H1 (cell line): Measurements from ENCODE around the gene CFAP91.

Source experiments
- CEBPB ChIP-seq: IDR thresholded peaks from 2 replicates; pipeline ENCODE4 v1.6.1; 2012; ENCODE audit warnings: low read depth, low read length
- CHD2 ChIP-seq: IDR thresholded peaks from 2 replicates; pipeline ENCODE4 v1.6.1; 2012; ENCODE audit warnings: low read length, improper control_type of control experiment
- EP300 ChIP-seq, 2 experiments: IDR thresholded peaks; 1 replicate in 1 of 2; 2 replicates in 1 of 2; pipeline ENCODE4 v1.6.1; 2011 to 2012; ENCODE audit warnings: low read depth in 2 of 2, low read length in 2 of 2, mild to moderate bottlenecking in 2 of 2, borderline replicate concordance in 1 of 2, inconsistent platforms in 1 of 2, moderate library complexity in 1 of 2
- JUN ChIP-seq: IDR thresholded peaks from 2 replicates; pipeline ENCODE4 v1.6.1; 2011; ENCODE audit warnings: low read depth, mild to moderate bottlenecking, improper control_type of control experiment, low read length
- POLR2A ChIP-seq, 2 experiments: IDR thresholded peaks; 1 replicate in 1 of 2; 2 replicates in 1 of 2; pipeline ENCODE4 v1.6.1; 2011; ENCODE audit warnings: low read depth in 2 of 2, low read length in 2 of 2, mild to moderate bottlenecking in 2 of 2; ENCODE audit errors: control extremely low read depth in 1 of 2
- SP2 ChIP-seq: IDR thresholded peaks from 2 replicates; pipeline ENCODE4 v1.6.1; 2012; ENCODE audit warnings: mild to moderate bottlenecking, low read length, inconsistent platforms
- TAF1 ChIP-seq: IDR thresholded peaks from 2 replicates; pipeline ENCODE4 v1.6.1; 2011; ENCODE audit warnings: mild to moderate bottlenecking, low read depth, low read length
- TF ChIP-seq, protein P1 (sequence below), 3 experiments: IDR thresholded peaks; 1 replicate in 2 of 3; 2 replicates in 1 of 3; pipeline versions ENCODE4 v1.5.1 to v1.6.1; 2011; ENCODE audit warnings: low read length in 3 of 3, mild to moderate bottlenecking in 3 of 3, inconsistent platforms in 2 of 3, low read depth in 1 of 3, moderate library complexity in 1 of 3; ENCODE audit not compliant: insufficient read depth in 1 of 3; ENCODE audit errors: control extremely low read depth in 1 of 3
- TF ChIP-seq, protein P2 (sequence below): IDR thresholded peaks from 2 replicates; pipeline ENCODE4 v1.6.1; 2012; ENCODE audit warnings: low read length, inconsistent platforms

GRCh38 chr3:119741657-119742590 is 39.1 kb downstream of the CFAP91 start:
- TF ChIP-seq POLR2A (IDR thresholded peaks at IDR 0.05; ENCODE audit: control extremely low read depth in 1 of 2, low read depth in 2 of 2, low read length in 2 of 2) = no peak
- no peak for TF ChIP-seq CEBPB
- no peak for TF ChIP-seq TAF1
- TF ChIP-seq, protein P1, sequence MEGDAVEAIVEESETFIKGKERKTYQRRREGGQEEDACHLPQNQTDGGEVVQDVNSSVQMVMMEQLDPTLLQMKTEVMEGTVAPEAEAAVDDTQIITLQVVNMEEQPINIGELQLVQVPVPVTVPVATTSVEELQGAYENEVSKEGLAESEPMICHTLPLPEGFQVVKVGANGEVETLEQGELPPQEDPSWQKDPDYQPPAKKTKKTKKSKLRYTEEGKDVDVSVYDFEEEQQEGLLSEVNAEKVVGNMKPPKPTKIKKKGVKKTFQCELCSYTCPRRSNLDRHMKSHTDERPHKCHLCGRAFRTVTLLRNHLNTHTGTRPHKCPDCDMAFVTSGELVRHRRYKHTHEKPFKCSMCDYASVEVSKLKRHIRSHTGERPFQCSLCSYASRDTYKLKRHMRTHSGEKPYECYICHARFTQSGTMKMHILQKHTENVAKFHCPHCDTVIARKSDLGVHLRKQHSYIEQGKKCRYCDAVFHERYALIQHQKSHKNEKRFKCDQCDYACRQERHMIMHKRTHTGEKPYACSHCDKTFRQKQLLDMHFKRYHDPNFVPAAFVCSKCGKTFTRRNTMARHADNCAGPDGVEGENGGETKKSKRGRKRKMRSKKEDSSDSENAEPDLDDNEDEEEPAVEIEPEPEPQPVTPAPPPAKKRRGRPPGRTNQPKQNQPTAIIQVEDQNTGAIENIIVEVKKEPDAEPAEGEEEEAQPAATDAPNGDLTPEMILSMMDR (IDR thresholded peaks at IDR 0.05; ENCODE audit: control extremely low read depth in 1 of 3, insufficient read depth in 1 of 3, low read depth in 1 of 3, low read length in 3 of 3) = no peak
- TF ChIP-seq SP2 = no peak
- no peak for TF ChIP-seq CHD2
- TF ChIP-seq JUN = no peak
- no peak for TF ChIP-seq EP300 (IDR thresholded peaks at IDR 0.05; ENCODE audit: borderline replicate concordance in 1 of 2, low read depth in 2 of 2, low read length in 2 of 2)
- TF ChIP-seq, protein P2, sequence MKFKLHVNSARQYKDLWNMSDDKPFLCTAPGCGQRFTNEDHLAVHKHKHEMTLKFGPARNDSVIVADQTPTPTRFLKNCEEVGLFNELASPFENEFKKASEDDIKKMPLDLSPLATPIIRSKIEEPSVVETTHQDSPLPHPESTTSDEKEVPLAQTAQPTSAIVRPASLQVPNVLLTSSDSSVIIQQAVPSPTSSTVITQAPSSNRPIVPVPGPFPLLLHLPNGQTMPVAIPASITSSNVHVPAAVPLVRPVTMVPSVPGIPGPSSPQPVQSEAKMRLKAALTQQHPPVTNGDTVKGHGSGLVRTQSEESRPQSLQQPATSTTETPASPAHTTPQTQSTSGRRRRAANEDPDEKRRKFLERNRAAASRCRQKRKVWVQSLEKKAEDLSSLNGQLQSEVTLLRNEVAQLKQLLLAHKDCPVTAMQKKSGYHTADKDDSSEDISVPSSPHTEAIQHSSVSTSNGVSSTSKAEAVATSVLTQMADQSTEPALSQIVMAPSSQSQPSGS = no peak
